Measurements from ENCODE around the gene RGMA. TPM values are rescaled to one million over a fixed set of nuclear protein-coding genes. Genes with fewer than 3 reads are reported as not detected.

Gene RGMA
- total and polyA plus RNA-seq, 2 experiments from 2014 or later, result 34.2 to 36.5 TPM

DNA sequence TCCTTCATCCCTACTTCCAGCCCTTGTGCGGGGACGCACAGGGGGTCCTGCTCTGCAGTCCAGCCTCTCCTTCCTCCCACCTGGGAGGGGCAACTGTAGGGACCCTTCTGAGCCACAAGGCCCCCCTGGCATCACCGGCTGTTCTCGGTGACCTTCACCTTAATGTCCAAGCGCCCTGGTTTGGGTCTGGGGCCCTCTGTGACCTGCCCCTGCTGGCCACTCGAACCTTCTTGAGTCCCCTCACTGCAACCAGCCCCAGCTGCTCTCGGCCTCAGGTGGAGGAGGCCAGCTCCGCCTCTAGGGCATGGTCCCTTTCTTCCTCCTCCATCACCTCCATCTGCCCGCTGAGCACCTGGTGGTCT lies 57.9 kb downstream of the RGMA start:
- DNase-seq (ENCODE audit: low spot score) (peak; percentile 30), ATAC-seq (no peak; the same call in 2 of the 3 replicates)
- H3K4me2 ChIP-seq, result no peak overlapping the region
- peaks cover 10% of the 10 kb centered on the region for H3F3A ChIP-seq (replicated peaks; ENCODE audit: low read depth)
- H2AFZ ChIP-seq, result peak overlapping the region; percentile 88
- peaks cover 22% of the 10 kb centered on the region for H3K27me3 Mint-ChIP-seq (ENCODE audit: insufficient read depth, low read depth, poor library complexity)
- H3K4me3 Mint-ChIP-seq, result no peak overlapping the region
- TF ChIP-seq, protein P1, sequence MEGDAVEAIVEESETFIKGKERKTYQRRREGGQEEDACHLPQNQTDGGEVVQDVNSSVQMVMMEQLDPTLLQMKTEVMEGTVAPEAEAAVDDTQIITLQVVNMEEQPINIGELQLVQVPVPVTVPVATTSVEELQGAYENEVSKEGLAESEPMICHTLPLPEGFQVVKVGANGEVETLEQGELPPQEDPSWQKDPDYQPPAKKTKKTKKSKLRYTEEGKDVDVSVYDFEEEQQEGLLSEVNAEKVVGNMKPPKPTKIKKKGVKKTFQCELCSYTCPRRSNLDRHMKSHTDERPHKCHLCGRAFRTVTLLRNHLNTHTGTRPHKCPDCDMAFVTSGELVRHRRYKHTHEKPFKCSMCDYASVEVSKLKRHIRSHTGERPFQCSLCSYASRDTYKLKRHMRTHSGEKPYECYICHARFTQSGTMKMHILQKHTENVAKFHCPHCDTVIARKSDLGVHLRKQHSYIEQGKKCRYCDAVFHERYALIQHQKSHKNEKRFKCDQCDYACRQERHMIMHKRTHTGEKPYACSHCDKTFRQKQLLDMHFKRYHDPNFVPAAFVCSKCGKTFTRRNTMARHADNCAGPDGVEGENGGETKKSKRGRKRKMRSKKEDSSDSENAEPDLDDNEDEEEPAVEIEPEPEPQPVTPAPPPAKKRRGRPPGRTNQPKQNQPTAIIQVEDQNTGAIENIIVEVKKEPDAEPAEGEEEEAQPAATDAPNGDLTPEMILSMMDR (conservative IDR thresholded peaks at IDR 0.05; ENCODE audit: low read depth in 2 of 2), result no peak
- TF ChIP-seq ZNF462 (CRISPR knock-in tag; IDR thresholded peaks at IDR 0.05), result 0 out of 2 replicates have a peak, but pooled peaks have one; percentile 12
- H3K27ac Mint-ChIP-seq, result no peak overlapping the region
- H3K27me3 ChIP-seq (ENCODE audit: insufficient read depth), result no peaks in the 10 kb centered on the region
- H3K27ac ChIP-seq (ENCODE audit: low read depth), result no peak overlapping the region
- no peaks in the 10 kb centered on the region for H3K9me2 ChIP-seq (ENCODE audit: insufficient read depth)
- peaks cover 22% of the 10 kb centered on the region for H3K4me1 Mint-ChIP-seq
- peaks cover 16% of the 10 kb centered on the region for H3K9me3 Mint-ChIP-seq
- no peak overlapping the region for H3K4me3 ChIP-seq
- H3K79me2 ChIP-seq (replicated peaks; ENCODE audit: insufficient read depth), result no peaks in the 10 kb centered on the region
- H3K36me3 Mint-ChIP-seq (ENCODE audit: low read depth), result peaks cover 20% of the 10 kb centered on the region; the same call in 2 of the 3 replicates
- H4K20me1 ChIP-seq (replicated peaks; ENCODE audit: insufficient read depth), result peaks cover 4% of the 10 kb centered on the region
- H3K36me3 ChIP-seq (ENCODE audit: insufficient read depth), result no peaks in the 10 kb centered on the region
- H3K4me1 ChIP-seq (ENCODE audit: insufficient read depth), result no peaks in the 10 kb centered on the region

DNA sequence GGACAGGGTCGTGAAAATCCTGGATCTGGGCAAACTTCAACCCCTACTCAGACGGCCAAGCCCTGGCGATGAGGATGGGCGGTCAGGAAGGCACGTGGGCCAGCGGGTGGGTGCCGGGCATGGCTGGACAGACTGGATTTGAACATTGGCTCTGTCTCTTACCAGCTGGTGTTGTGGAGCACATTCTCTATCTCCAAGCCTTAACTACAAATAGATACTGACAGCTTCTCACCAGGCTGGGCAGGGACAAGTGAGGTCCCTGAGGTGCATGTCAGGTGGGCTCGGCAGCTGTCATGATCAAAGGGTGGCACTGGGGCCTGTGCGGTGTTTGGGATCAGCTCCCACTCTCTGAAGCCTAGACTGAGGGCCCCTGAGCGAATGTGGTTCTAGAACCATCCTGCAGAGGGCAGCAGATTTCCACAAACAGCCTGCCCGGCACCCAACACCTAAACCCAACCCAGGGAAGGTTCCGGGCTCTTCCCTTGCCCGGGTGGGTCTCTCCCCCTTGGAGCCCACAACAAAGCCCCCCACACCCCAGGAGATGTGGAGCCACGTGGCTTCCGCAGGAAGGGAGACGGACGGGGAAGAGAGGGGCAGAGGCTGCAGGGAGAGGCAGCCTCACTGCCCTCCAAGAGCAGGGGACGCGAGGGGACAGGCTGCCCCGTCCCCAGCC lies 58.4 kb downstream of the RGMA start:
- H4K20me1 ChIP-seq (replicated peaks; ENCODE audit: insufficient read depth), result peaks cover 4% of the 10 kb centered on the region
- ATAC-seq (peak; percentile 83), DNase-seq (ENCODE audit: low spot score) (peak; percentile 87)
- H3K4me3 ChIP-seq, result no peak overlapping the region
- no peaks in the 10 kb centered on the region for H3K4me1 ChIP-seq (ENCODE audit: insufficient read depth)
- Mint-ChIP-seq H3K9me3 (peaks cover 16% of the 10 kb centered on the region), H3K4me1 (peaks cover 20% of the 10 kb centered on the region), H3K4me3 (no peak overlapping the region), H3K27me3 (ENCODE audit: insufficient read depth, low read depth, poor library complexity) (peaks cover 20% of the 10 kb centered on the region), H3K36me3 (ENCODE audit: low read depth) (peaks cover 25% of the 10 kb centered on the region), H3K27ac (no peak overlapping the region)
- no peaks in the 10 kb centered on the region for H3K9me2 ChIP-seq (ENCODE audit: insufficient read depth)
- H3K4me2 ChIP-seq, result no peak overlapping the region
- H3K36me3 ChIP-seq (ENCODE audit: insufficient read depth), result no peaks in the 10 kb centered on the region
- H3K27ac ChIP-seq (ENCODE audit: low read depth), result no peak overlapping the region
- H3K79me2 ChIP-seq (replicated peaks; ENCODE audit: insufficient read depth), result no peaks in the 10 kb centered on the region
- TF ChIP-seq, protein P1 (conservative IDR thresholded peaks at IDR 0.05; ENCODE audit: low read depth in 2 of 2), result peak; percentile 74 to 94
- no peak for TF ChIP-seq POLR2AphosphoS5 (IDR thresholded peaks at IDR 0.05; ENCODE audit: low read depth)
- H3K27me3 ChIP-seq (ENCODE audit: insufficient read depth), result no peaks in the 10 kb centered on the region
- peak overlapping the region; percentile 88 for H2AFZ ChIP-seq
- peaks cover 14% of the 10 kb centered on the region for H3F3A ChIP-seq (replicated peaks; ENCODE audit: low read depth)

Measured in GM23338 (cell line).